Activated CD8-positive, alpha-beta memory T cell treated with anti-CD3 and anti-CD28 coated beads, Interleukin-2, amount 50 U/mL, for 48 hours (primary cell): ENCODE data around the gene MRPS11.
"Not testable (repeated sequence)": the region's sequence is repeated elsewhere in the genome, so short reads cannot be mapped to it uniquely, and the experiment has no call there.

Experiments
- DNase-seq: peaks from one replicate; pipeline ENCODE4 v3.0.0-alpha.2; 2020

The MRPS11 gene

GRCh38 chr15:88497109-88497765 lies 29.7 kb downstream of the MRPS11 start:
- no peak for DNase-seq

GRCh38 chr15:88498996-88499395 lies 31.5 kb downstream of the MRPS11 start:
- no peak for DNase-seq

GRCh38 chr15:88504445-88504844 lies 36.9 kb downstream of the MRPS11 start:
- no peak for DNase-seq

DNA sequence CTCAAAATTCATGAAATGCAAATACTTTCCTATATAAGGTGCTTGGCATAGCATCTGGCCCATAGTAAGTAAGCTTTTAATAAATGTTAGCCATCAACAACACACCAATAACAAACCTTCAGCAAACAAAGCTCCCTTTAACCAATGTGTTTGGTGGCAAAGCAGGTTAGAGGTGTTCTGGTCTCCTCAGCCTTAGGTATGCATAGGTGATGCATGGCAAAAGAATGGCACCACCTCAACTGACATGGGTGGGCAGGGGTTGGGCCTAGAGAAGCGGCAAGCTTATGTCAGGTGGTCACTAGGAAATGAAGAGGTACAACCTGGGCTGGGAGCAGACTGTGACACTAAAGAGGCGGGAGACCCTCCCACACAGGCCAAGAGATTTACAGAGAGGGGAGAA lies 38.2 kb downstream of the MRPS11 start:
- DNase-seq = no peak

GRCh38 chr15:88506628-88507027 lies 39.1 kb downstream of the MRPS11 start:
- no peak for DNase-seq

DNA sequence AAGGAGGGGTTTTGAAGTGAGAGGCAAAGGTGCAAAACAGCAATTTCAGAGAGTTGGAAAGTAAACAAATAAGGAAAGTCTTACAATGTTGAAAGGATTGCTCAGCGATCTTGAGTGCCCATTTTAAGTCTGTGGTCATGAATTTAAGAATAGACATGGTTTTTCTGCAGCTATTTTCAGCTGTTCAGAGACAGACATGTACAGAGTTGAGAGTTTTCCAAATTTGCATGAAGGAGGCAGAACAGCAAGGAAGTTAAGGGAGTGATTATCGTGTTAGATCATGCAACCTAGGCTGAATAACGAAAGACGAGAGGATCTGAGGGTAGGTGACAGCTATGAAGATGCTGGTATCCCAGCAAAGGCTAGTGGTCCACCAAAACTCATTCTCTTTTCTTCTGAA lies 41.8 kb downstream of the MRPS11 start:
- DNase-seq = no peak

DNA sequence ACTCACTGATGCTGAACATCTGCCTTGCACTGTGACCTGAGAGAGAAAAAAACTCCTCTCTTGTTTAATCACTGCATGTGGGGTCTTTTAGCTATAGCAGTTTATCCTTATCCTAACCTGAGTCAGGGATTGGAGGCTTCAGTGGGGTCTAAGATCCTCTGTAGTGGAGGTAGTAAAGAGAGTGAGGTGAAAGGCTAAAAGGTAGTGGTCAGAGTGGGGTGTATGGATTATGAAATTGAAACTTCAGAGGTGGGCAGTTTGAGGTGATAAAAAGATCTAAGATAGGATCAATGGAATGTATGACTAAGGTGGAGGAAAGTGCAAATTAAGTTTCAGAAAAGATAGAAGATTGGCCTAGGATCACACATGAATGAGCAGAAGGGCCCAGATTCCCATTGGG lies 42.5 kb downstream of the MRPS11 start:
- DNase-seq = no peak

DNA sequence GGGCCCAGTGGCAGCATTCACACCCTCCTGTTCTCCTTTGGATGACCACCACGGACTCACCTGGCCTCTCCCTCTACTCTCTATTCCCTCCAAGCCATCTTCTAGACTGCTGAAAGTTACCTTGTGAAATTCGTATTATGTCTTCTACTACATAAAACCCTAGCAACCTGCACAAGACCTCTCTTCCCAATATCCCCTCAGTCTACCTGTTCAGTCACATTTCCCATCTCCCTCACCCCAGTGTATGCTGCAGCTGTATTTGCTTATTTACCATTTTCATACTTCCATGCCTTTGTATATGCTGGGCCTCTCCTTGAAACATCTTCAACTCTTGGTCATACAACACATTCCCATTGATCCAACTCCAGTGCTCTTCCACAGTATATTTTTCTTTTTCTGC lies 43.7 kb downstream of the MRPS11 start:
- no peak for DNase-seq

DNA sequence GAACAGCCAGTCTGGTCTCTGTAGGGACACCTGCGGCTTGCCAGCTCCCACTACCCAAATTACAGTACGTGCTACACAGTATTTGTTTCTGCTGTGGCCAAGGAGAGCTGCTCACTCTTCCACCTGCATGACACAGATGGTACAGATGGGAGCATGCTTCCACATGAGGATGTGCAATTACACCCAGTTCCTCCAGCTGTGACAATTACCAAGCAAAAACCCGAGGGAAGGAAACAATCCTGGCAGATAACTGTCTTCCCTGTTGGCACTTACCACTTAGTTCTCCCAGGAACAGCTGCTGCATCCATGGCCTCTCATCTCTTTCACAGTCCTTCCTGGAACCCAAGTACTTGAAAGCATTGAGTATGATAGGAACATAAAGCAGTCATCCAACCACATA lies 44.6 kb downstream of the MRPS11 start:
- no peak for DNase-seq

DNA sequence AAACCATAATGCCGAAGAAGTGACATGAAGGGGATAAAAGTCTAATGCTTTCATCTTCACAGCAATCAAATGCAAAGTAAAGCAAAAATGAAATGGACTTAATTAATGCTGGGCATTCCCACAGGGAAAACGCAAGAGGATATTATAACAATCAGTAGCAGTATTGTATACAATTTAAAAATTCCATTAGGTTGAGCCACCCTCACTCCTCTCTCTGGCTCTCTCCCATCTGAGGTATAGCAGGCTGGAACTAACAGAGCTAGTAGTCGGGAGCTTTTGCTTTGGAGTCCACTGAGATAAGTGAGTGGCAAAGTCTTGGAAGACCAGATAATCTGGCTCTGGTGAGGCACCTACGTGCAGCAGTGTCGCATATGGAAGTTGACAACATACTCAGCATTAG lies 45.1 kb downstream of the MRPS11 start:
- no peak for DNase-seq

DNA sequence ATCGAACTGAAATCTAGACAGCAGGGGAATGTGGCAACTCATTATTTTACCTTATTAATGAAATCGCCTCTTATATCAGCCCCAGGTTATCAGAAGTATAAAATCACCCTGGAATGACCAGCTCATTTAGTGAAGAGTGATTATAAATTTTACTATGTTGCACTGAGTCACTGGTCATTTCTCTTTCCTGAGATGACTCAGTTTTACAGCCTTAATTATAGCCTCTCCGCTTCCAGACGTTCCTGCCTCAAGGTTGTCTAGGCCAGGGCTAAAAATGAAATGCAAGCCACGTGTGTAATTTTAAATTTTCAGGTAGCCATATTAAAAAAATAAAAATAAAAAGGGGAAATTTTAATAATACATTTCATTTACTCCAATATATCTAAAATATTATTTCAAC lies 45.7 kb downstream of the MRPS11 start:
- DNase-seq = no peak

DNA sequence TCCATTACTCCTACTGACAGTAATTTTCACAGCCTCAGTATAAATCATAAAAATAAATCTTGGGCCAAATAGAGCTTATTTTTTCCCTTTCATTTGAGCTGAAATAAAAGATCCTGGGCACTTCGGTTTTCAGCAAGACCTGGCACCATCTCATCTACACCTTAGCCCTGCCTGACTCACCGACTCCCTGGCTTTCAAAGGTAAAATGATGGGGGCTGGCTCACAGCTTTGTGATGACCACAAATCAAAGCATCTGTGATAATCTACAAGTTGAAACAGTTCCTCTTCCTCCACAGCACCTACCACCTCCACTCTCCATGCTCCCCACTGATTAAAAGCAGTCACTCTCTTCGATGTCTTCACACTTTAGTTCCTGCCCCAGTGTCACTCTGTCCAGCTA lies 51.4 kb downstream of the MRPS11 start:
- DNase-seq = no peak

DNA sequence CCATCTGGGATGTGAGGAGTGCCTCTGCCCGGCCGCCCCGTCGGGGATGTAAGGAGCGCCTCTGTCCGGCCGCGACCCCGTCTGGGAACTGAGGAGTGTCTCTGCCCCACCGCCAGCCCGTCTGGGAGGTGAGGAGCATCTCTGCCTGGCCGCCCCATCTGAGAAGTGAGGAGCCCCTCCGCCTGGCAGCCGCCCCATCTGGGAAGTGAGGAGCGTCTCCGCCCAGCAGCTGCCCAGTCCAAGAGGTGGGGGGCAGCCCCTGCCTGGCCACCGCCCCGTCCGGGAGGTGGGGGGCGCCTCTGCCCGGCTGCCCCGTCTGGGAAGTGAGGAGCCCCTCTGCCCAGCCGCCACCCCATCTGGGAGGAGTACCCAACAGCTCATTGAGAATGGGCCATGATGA lies 56.6 kb downstream of the MRPS11 start:
- DNase-seq = not testable (repeated sequence)

DNA sequence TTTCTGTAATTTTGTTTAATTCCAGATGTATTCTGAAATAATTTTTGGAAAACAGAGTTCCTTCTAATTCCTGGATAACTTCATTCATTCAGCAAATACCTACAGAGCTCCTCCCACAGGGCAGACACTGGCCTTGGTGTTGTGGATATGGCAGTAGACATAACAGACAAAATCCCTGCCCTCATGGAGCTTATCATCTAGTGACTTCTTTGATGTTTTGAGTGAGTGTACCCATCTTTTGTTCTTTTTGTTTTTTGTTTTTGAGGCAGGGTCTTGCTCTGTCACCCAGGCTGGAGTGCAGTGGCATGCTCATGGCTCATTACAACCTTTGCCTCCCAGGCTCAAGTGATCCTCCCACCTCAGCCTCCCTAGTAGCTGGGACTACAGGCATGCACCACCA lies 57.9 kb downstream of the MRPS11 start:
- DNase-seq = no peak

DNA sequence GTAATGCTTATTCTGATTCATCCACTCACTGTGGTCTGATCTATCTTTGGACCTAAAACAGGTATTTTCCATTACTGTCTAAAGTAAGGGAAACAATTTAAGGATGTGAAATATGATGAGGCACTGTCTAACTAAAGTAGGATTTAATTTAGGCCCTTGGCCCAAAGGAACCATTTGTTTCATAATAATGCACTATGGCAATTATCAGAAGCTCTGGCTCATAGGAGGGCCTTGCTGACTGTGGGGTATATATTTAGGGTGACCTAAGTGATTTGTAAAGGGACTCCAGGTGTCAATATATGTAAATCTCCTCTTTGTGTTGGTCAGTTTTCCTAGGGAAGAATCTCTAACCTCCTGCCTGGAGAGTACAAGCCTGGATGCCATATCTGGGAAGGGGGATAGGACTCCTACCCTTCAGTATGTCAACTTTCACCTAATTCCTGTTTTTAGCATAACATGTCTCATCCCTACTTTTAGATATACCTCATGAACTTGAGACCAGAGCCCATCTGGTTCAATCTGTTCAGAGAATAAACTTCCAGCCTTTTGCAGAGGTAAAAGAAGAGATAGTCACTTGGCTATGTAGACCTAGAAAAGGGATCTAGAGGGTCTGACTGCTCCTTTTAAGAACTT lies 58.9 kb downstream of the MRPS11 start:
- no peak for DNase-seq

DNA sequence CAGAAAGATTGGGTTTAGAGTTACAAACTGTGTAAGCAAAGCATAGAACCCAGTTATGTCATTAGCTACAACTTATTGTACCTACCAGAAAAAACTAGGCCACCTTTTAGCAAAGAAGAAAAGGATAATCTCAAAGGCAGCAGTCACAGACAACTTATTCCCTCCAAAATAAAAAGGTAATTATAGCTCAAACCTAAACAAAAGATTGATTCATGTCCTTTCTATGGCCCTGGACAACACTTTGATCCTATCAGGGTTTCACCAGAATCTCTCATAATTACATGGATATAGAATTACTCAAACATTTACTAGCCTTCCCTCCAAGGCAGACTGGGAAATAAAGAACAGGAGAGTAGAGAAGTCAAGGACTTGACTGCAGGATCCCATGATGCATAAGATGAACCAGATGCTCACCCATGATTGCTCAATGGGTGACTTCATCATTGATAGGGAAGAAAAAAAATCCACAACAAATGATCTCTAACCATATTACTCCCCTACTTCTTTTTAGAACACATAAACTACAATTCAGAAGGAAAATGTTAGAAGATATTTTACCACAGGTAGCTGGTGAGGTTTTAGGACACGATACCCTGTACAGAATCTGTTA lies 61.6 kb downstream of the MRPS11 start:
- DNase-seq = no peak
